Activated CD4-positive, alpha-beta T cell treated with anti-CD3 and anti-CD28 coated beads for 36 hours (primary cell): Measurements from ENCODE around the gene UNC45B. TPM values are rescaled to one million over a fixed set of nuclear protein-coding genes. Genes with fewer than 3 reads are reported as not detected.
"Not testable (repeated sequence)": the region's sequence is repeated elsewhere in the genome, so short reads cannot be mapped to it uniquely, and the experiment has no call there.

ENCODE experiments used
- ATAC-seq: fragments of 200-7000 bp; cut with Tn5 transposase; one replicate; pipeline ENCODE4 v1.10.0; 2021; ENCODE audit warnings: mild to moderate bottlenecking, moderate library complexity
- CTCF ChIA-PET: fragments of 350-600 bp; sonication (Branson Sonifier 250); formaldehyde crosslinking; loops from one replicate; lab custom pipeline; 2021; ENCODE audit warnings: antibody characterized with exemption; lab: Charles Lee
- POLR2A ChIA-PET: fragments of 350-600 bp; sonication (Branson Sonifier 250); formaldehyde crosslinking; loops from one replicate; lab custom pipeline; 2021; ENCODE audit warnings: antibody characterized with exemption, inconsistent platforms; lab: Charles Lee
- DNase-seq: peaks from one replicate; pipeline ENCODE4 v3.0.0-alpha.2; 2020
- H3K27ac Mint-ChIP-seq: one replicate; pipeline ENCODE4 v1.8.0; 2021; ENCODE audit warnings: mixed read lengths
- H3K27me3 Mint-ChIP-seq: one replicate; pipeline ENCODE4 v1.8.0; 2021; ENCODE audit warnings: mixed read lengths
- H3K36me3 Mint-ChIP-seq: one replicate; pipeline ENCODE4 v1.8.0; 2021; ENCODE audit warnings: low read depth, mixed read lengths
- H3K4me1 Mint-ChIP-seq: one replicate; pipeline ENCODE4 v1.8.0; 2021; ENCODE audit warnings: mixed read lengths
- H3K4me3 Mint-ChIP-seq: one replicate; pipeline ENCODE4 v1.8.0; 2021; ENCODE audit warnings: mild to moderate bottlenecking, moderate library complexity, mixed read lengths
- H3K9me3 Mint-ChIP-seq: one replicate; pipeline ENCODE4 v1.8.0; 2021; ENCODE audit warnings: low read depth, mixed read lengths
- intact Hi-C, 2 experiments: fragments of 100-400 bp; cut with DNase I in 1 of 2; cut with micrococcal nuclease in 1 of 2; formaldehyde crosslinking; loops; one replicate each; pipeline versions ENCODE4 v1.14.2 to v1.15.1; 2022 to 2024; cut with DNase I, micrococcal nuclease
- total RNA-seq, 2 experiments: library from RNA; stranded (reverse); gene quantifications; one replicate each; pipeline ENCODE4 v1.2.3, GENCODE V29; 2021

The UNC45B gene, protein sequence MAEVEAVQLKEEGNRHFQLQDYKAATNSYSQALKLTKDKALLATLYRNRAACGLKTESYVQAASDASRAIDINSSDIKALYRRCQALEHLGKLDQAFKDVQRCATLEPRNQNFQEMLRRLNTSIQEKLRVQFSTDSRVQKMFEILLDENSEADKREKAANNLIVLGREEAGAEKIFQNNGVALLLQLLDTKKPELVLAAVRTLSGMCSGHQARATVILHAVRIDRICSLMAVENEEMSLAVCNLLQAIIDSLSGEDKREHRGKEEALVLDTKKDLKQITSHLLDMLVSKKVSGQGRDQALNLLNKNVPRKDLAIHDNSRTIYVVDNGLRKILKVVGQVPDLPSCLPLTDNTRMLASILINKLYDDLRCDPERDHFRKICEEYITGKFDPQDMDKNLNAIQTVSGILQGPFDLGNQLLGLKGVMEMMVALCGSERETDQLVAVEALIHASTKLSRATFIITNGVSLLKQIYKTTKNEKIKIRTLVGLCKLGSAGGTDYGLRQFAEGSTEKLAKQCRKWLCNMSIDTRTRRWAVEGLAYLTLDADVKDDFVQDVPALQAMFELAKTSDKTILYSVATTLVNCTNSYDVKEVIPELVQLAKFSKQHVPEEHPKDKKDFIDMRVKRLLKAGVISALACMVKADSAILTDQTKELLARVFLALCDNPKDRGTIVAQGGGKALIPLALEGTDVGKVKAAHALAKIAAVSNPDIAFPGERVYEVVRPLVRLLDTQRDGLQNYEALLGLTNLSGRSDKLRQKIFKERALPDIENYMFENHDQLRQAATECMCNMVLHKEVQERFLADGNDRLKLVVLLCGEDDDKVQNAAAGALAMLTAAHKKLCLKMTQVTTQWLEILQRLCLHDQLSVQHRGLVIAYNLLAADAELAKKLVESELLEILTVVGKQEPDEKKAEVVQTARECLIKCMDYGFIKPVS
- total RNA-seq, result under 1 TPM in 1 of 2 experiments, not detected in 1; 0.07 TPM

DNA sequence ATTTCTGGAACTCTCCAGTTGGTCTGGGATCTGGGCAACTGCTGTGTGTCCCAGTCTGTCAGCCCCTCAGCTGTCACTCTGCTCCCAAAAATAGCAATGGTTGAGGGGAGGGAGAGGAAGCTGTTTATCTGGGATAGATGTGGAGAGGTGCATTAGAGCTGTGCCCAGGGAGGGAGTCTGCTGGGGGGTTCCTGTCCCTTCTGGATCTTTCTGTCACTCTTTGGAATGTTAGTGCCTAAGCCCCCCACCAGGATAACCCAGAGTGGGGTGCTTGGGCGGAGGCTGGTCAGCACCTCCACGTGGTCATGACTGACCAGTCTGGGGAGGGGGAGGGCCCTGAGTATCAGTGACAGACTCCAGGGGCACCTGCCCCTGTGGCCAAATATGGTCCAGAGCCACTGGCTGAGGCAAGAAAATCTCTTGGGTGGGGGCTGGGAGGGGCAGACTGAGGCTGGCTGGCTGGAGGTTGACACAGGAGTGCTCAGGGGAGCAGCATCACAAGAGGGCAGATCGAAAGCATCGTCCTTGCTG lies at the start of gene UNC45B:
Gene UNC45B, plus strand, starts transcription at position 443 of the 531 bp plus-strand sequence. CDS start 447 bp downstream, outside the sequence.
- ChIA-PET POLR2A (no interaction called here), CTCF (interaction anchor here (1.0 to 1.6 kb wide), 2 partner anchors 16 to 390 kb away, joined by 3 to 5 read pairs; partner anchors contain the start of gene SLFN12L)
- H3K36me3 Mint-ChIP-seq, result no peaks in the 10 kb centered on the region
- no peak for DNase-seq
- intact Hi-C loops, result no loop called here
- no peaks in the 10 kb centered on the region for H3K27me3 Mint-ChIP-seq
- ATAC-seq, result no peak
- no peaks in the 10 kb centered on the region for H3K9me3 Mint-ChIP-seq
- H3K27ac Mint-ChIP-seq, result no peak within 1 kb of the TSS
- peaks cover 4% of the 10 kb centered on the region for H3K4me1 Mint-ChIP-seq
- no peak within 1 kb of the TSS for H3K4me3 Mint-ChIP-seq

DNA sequence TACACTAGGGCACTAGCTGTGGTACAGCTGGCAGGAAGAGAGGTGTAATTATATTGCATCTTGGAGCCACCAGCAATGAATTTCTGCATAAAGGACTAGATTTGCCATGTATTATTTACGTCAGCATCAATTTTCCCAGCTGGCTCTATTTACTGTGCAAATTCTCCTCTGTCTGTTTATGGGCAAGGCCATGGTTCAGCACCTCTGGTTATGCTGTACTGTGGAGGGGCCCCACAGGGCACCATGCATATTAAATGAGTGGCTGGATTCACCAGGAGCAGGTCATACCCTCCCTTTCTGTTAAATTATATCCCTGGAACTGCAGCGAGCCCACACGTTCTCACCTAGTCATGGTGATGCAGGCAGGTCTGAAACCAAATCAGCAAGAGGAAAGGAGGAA lies 47.7 kb upstream of the UNC45B start:
- no peaks in the 10 kb centered on the region for H3K9me3 Mint-ChIP-seq
- peaks cover 5% of the 10 kb centered on the region for H3K4me1 Mint-ChIP-seq
- intact Hi-C loops, result no loop called here
- ChIA-PET CTCF (interaction anchor here (1.7 kb wide), 1 partner anchor 10 kb away, joined by 7 read pairs; no protein-coding TSS in a partner anchor), POLR2A (no interaction called here)
- DNase-seq, result no peak
- H3K27ac Mint-ChIP-seq, result no peak overlapping the region
- no peak overlapping the region for H3K4me3 Mint-ChIP-seq
- peaks cover 27% of the 10 kb centered on the region for H3K36me3 Mint-ChIP-seq
- ATAC-seq, result no peak
- H3K27me3 Mint-ChIP-seq, result no peaks in the 10 kb centered on the region

DNA sequence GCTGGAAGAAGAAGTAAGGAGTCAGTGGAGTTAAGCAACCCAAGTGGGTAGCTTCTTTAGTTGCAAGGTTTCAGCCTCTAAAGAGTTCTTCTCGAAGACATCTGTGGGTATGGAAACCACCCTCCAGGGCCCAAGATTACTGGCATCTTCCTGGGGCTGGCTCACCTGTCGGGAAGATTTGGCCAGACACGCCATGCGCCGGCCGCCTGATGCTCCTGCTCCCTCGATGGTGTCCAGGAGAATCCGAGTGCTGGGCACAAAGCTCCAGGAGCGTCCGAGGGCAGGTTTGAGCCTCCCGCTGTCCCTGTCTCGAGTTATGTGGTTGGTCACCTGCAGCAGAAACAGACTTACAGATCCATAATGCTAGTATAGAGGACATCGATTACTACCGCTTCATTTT lies 46.6 kb upstream of the UNC45B start:
- ChIA-PET CTCF (interaction anchor here (1.7 kb wide), 1 partner anchor 11 kb away, joined by 7 read pairs; no protein-coding TSS in a partner anchor), POLR2A (no interaction called here)
- H3K36me3 Mint-ChIP-seq, result peaks cover 29% of the 10 kb centered on the region
- no peaks in the 10 kb centered on the region for H3K9me3 Mint-ChIP-seq
- intact Hi-C loops, result no loop called here
- DNase-seq (no peak), ATAC-seq (no peak)
- H3K4me1 Mint-ChIP-seq, result peaks cover 5% of the 10 kb centered on the region
- no peak overlapping the region for H3K27ac Mint-ChIP-seq
- H3K4me3 Mint-ChIP-seq, result no peak overlapping the region
- H3K27me3 Mint-ChIP-seq, result no peaks in the 10 kb centered on the region

DNA sequence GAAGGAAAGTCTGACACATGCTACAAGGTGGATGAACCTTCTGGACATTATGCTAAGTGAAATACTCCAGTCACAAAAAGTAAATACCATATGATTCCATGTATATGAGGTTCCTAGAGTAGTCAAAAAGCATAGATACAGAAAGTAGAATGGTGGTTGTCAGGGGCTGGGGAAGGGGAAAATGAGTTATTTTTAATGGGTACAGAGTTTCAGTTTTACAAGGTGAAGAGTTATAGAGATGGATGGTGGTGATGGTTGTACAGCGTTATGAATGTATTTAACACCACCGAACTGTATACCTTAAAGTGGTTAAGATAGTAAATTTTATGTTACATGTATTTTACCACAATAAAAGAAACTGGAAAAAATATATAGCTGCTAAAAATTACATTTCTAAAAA lies 45.9 kb upstream of the UNC45B start:
- Mint-ChIP-seq H3K4me1 (peaks cover 5% of the 10 kb centered on the region), H3K36me3 (peaks cover 36% of the 10 kb centered on the region), H3K9me3 (no peaks in the 10 kb centered on the region), H3K27ac (no peak overlapping the region), H3K4me3 (no peak overlapping the region), H3K27me3 (no peaks in the 10 kb centered on the region)
- DNase-seq, result no peak
- ChIA-PET POLR2A (no interaction called here), CTCF (interaction anchor here (1.6 kb wide), 1 partner anchor 18 kb away, joined by 10 read pairs; the partner anchor contains the start of gene RAD51D)
- intact Hi-C loops, result no loop called here
- no peak for ATAC-seq

DNA sequence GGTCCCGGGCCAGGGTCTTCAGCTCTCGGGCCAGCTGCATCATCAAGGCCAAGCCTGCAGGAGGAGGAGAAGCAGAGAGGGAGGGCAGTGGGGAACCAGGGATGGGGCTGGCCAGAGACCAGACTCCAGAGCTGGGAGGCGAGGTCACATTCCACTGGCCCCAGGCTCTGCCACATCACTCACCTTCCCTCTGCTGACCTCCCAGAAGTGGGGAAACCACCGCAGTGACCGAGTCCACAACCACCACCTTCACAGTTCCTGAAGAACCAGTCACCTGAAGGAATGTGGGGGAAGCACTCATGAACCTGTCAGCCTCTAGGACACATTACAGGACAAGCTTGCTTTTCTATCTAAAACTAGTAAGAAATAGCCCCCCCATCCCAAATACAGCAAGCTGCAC lies 44.3 kb upstream of the UNC45B start:
- Mint-ChIP-seq H3K36me3 (peaks cover 40% of the 10 kb centered on the region), H3K4me3 (no peak overlapping the region), H3K27ac (no peak overlapping the region), H3K4me1 (peaks cover 5% of the 10 kb centered on the region), H3K27me3 (no peaks in the 10 kb centered on the region), H3K9me3 (no peaks in the 10 kb centered on the region)
- DNase-seq (no peak), ATAC-seq (no peak)
- intact Hi-C loops, result no loop called here
- CTCF ChIA-PET, result interaction anchor here (0.7 to 1.6 kb wide), 3 partner anchors 11 to 99 kb away, joined by 3 to 10 read pairs (median 3); partner anchors contain the start of gene RAD51D
- POLR2A ChIA-PET, result no interaction called here

DNA sequence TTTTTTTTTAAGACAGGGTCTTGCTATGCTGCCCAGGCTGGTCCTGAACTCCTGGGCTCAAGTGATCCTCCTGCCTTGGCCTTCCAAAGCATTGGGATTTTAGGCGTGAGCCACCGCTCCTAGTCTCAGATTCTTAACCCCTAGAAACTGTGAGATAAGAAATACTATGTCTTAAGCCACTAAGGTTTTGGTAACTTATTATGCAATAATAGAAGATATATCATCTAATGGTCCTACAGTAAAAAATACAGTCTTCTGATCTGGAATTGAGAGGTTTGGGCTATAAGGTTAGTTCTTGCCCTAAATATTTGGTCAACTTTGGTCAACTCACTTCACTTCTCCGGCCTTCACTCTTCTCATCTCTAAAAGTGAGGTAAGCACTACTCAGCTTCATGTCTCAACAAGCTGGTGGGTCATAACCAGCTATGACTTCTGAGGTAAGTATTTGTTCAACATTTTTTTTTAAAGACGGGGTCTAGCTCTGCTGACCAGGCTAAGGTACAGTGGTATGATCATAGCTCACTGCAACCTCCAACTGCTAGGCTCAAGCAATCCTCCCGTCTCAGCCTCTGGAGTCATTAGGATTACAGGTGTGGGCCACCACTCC lies 42.7 kb upstream of the UNC45B start:
- POLR2A ChIA-PET, result no interaction called here
- DNase-seq (no peak), ATAC-seq (no peak)
- H3K9me3 Mint-ChIP-seq, result no peaks in the 10 kb centered on the region
- no peak overlapping the region for H3K4me3 Mint-ChIP-seq
- no peak overlapping the region for H3K27ac Mint-ChIP-seq
- H3K27me3 Mint-ChIP-seq, result no peaks in the 10 kb centered on the region
- H3K36me3 Mint-ChIP-seq, result peaks cover 37% of the 10 kb centered on the region
- H3K4me1 Mint-ChIP-seq, result peaks cover 7% of the 10 kb centered on the region
- CTCF ChIA-PET, result interaction anchor here (0.8 kb wide), 1 partner anchor 131 kb away, joined by 4 read pairs; no protein-coding TSS in a partner anchor
- intact Hi-C loops, result no loop called here

DNA sequence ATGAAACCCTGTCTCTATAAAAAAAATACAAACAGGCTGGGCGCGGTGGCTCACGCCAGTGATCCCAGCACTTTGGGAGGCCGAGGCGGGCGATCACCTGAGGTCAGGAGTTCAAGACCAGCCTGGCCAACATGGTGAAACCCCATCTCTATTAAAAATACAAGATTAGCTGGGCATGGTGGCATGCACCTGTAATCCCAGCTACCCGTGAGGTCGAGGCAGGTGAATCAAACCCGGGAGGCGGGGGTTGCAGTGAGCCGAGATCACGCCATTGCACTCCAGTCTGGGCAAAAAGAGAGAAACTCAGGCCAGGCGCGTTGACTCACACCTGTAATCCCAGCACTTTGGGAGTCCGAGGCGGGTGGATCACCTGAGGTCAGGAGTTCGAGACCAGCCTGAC lies 36.8 kb upstream of the UNC45B start:
- H3K27ac Mint-ChIP-seq, H3K9me3 Mint-ChIP-seq, H3K4me3 Mint-ChIP-seq, DNase-seq, H3K27me3 Mint-ChIP-seq, H3K4me1 Mint-ChIP-seq, ATAC-seq, POLR2A ChIA-PET, intact Hi-C loops: not testable (repeated sequence)
- CTCF ChIA-PET, result interaction anchor here (1.4 to 1.7 kb wide), 2 partner anchors 9 to 89 kb away, joined by 3 to 7 read pairs; partner anchors contain the start of gene RAD51D
- peaks cover 29% of the 10 kb centered on the region for H3K36me3 Mint-ChIP-seq

DNA sequence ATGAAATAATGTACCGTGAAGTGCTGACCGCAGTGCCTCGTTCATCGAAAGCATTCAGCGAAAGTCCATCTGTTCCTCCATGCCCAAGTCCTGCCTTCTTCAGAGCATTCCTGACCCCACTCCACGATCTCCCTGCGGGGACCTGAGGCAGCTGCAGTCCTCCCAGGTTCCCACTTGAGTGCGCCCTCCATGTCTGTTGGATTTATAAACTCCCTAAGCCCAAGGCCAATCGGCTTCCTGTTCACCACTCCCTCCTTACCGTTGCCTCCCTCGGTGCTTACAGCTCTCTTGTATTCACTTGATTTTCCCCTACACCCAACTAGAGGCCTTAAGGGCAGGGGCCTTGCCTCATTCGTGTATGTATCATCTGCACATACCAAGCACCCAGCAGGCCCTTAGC lies 30.8 kb upstream of the UNC45B start:
- POLR2A ChIA-PET, result interaction anchor here (0.5 kb wide), 1 partner anchor 421 kb away, joined by 3 read pairs; no protein-coding TSS in a partner anchor
- CTCF ChIA-PET, result interaction anchor here (2.5 kb wide), 1 partner anchor 118 kb away, joined by 15 read pairs; no protein-coding TSS in a partner anchor
- intact Hi-C loops, result loop anchor here in 1 of 2 experiments (5.0 kb wide), 1 partner anchor 295 kb away; no protein-coding TSS in a partner anchor
- peaks cover 23% of the 10 kb centered on the region for H3K36me3 Mint-ChIP-seq
- ATAC-seq (no peak), DNase-seq (no peak)
- H3K27ac Mint-ChIP-seq, result no peak overlapping the region
- no peak overlapping the region for H3K4me3 Mint-ChIP-seq
- H3K4me1 Mint-ChIP-seq, result peaks cover 33% of the 10 kb centered on the region
- H3K9me3 Mint-ChIP-seq, result no peaks in the 10 kb centered on the region
- H3K27me3 Mint-ChIP-seq, result no peaks in the 10 kb centered on the region

DNA sequence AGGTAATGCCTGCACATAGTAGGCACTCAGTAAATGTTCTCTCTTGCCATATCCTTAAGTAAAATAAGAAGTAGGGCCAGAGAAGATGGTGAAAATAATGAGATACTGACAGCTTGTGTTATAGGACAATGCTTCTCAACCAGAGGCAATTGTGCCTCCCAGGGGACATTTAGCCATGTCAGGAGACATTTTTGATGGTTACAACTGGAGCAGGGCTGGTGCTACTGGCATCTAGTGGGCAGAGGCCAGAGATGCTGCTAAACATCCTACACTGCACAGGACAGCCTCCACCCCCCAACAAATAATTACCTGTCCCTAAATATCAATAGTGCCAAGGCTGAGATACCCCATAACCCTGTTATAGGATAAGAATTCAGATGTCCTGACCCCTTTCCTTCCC lies 29.6 kb upstream of the UNC45B start:
- POLR2A ChIA-PET, result interaction anchor here (0.6 to 0.7 kb wide), 2 partner anchors 19 to 664 kb away, joined by 3 to 5 read pairs; no protein-coding TSS in a partner anchor
- intact Hi-C loops, result loop anchor here (2.0 to 5.0 kb wide), 4 partner anchors 296 to 917 kb away; no protein-coding TSS in a partner anchor
- H3K27ac Mint-ChIP-seq, result peak overlapping the region; percentile 67

More for the DNA sequence above, 29.6 kb upstream of the UNC45B start:
- DNase-seq (peak; percentile 64), ATAC-seq (peak; percentile 49)
- Mint-ChIP-seq H3K27me3 (no peaks in the 10 kb centered on the region), H3K36me3 (peaks cover 23% of the 10 kb centered on the region), H3K4me1 (peaks cover 33% of the 10 kb centered on the region), H3K4me3 (peak overlapping the region; percentile 85), H3K9me3 (no peaks in the 10 kb centered on the region)
- CTCF ChIA-PET, result interaction anchor here (1.5 to 3.7 kb wide), 7 partner anchors 28 to 576 kb away, joined by 6 to 28 read pairs (median 15); partner anchors contain the start of gene LIG3
